Naive B cell (primary cell): ENCODE measurements around the gene STPG4. TPM values are rescaled to one million over a fixed set of nuclear protein-coding genes. Genes with fewer than 3 reads are reported as not detected.

Experiments
- ATAC-seq, 2 donors: fragments of 150-1000 bp; cut with Tn5 transposase; 2 replicates each; pipeline ENCODE4 v1.10.0; 2021; ENCODE audit warnings: low read depth in 2 of 2, mild to moderate bottlenecking in 2 of 2, moderate library complexity in 2 of 2
- DNase-seq: peaks from one replicate; pipeline ENCODE4 v3.0.0; 2022
- H3K27ac Mint-ChIP-seq, 6 donors: one replicate each; pipeline ENCODE4 v1.8.0; 2020 to 2022; ENCODE audit warnings: mild to moderate bottlenecking in 6 of 6, mixed read lengths in 6 of 6, moderate library complexity in 5 of 6, inconsistent platforms in 2 of 6
- H3K27me3 Mint-ChIP-seq, 3 donors: one replicate each; pipeline ENCODE4 v1.8.0; 2021 to 2022; ENCODE audit warnings: mixed read lengths in 3 of 3, mild to moderate bottlenecking in 1 of 3
- H3K36me3 Mint-ChIP-seq, 2 donors: one replicate each; pipeline ENCODE4 v1.8.0; 2020 to 2022; ENCODE audit warnings: mixed read lengths in 2 of 2, inconsistent platforms in 1 of 2, mild to moderate bottlenecking in 1 of 2
- H3K4me1 Mint-ChIP-seq, 3 donors: one replicate each; pipeline ENCODE4 v1.8.0; 2020 to 2022; ENCODE audit warnings: mixed read lengths in 3 of 3, inconsistent platforms in 1 of 3, mild to moderate bottlenecking in 1 of 3, moderate library complexity in 1 of 3
- H3K4me3 Mint-ChIP-seq, 8 donors: one replicate each; pipeline ENCODE4 v1.8.0; 2020 to 2022; ENCODE audit warnings: mild to moderate bottlenecking in 8 of 8, mixed read lengths in 8 of 8, moderate library complexity in 8 of 8, inconsistent platforms in 2 of 8
- H3K9me3 Mint-ChIP-seq, 7 donors: one replicate each; pipeline ENCODE4 v1.8.0; 2020 to 2022; ENCODE audit warnings: mixed read lengths in 7 of 7, mild to moderate bottlenecking in 5 of 7, inconsistent platforms in 2 of 7, moderate library complexity in 1 of 7
- polyA plus RNA-seq, 6 donors: library from polyadenylated mRNA; unstranded; fragments of 300-500 nt; fragmentation: Illumina TruSeq; gene quantifications; one replicate each; pipeline ENCODE4 v1.2.3, GENCODE V29; 2021; ENCODE audit warnings: low read depth in 6 of 6

The STPG4 gene
- polyA plus RNA-seq, 6 donors from 2014 or later = 0.41 to 0.66 TPM; not detected in 4

DNA sequence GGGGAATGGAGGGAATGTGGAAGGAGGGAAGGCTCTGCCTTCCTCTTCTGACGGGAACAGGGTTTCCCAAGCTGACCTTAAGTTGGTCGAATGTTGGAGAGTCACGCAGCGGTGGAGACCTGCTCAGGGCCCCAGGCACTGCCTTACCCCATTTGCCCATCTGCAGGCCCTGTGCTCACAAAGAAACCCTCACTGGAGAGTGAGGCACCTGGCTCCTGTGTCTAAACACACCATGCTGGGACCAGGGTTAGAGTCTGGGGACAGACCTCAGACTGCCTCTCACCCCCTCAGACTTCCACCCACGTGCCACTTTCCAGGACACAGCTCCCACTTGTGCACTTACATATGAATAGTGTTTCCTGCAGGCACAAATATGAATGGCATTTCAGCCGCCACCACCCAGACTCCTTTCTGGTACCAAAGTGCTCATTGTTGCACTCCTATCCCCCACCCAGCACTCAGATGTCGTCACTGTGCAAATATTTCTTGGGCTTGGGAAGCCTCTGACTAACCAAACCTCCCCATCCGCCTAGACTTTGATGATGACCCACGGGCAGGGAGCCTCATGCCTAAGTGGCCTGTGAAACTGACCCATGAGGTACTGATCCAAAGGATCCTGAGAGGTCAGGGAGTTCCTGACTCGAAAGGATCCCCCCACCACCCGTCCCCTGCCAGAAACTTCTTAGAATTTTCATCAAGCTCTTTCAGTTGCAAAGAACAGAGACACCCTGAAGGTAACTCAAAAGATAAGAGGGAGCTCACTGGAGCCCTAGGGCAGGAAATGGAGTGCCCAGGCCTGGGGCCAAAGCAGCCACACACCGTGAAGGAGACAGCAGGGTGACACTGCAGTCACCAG, 78.3 kb downstream of the STPG4 start:
- no peaks in the 10 kb centered on the region for H3K9me3 Mint-ChIP-seq
- DNase-seq (no peak), ATAC-seq (no peak)
- peak overlapping the region in 2 of 8 donors; percentile 58 to 74 for H3K4me3 Mint-ChIP-seq
- peak overlapping the region; percentile 59 to 97 (median 85) for H3K27ac Mint-ChIP-seq
- H3K4me1 Mint-ChIP-seq = peaks cover 50 to 62% (median 61%) of the 10 kb centered on the region in 3 donors
- H3K27me3 Mint-ChIP-seq = no peaks in the 10 kb centered on the region
- no peaks in the 10 kb centered on the region for H3K36me3 Mint-ChIP-seq

DNA sequence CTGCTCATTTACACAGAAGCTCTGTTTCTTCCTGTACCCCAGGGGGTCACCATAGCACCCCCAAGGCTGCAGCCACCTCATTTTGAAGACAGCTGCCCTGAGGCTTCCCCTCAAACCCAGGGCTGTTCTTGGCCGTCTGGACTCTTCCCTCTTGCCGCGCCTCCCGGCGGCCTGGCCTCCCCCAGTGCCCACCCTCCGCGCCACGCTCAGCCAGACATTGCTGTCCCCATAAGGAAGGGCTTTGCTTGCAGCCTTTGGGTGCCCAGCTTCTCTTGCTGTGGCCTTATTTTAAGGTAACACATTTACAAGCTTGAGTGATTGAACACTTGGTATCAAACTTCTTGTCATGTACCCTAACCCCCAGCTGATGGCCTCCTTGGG, 79.0 kb downstream of the STPG4 start:
- H3K27me3 Mint-ChIP-seq = no peaks in the 10 kb centered on the region
- no peak overlapping the region for H3K4me3 Mint-ChIP-seq
- peak overlapping the region; percentile 42 to 97 (median 67) for H3K27ac Mint-ChIP-seq
- no peaks in the 10 kb centered on the region for H3K36me3 Mint-ChIP-seq
- peaks cover 57 to 69% (median 68%) of the 10 kb centered on the region in 3 donors for H3K4me1 Mint-ChIP-seq
- no peak for DNase-seq
- H3K9me3 Mint-ChIP-seq = no peaks in the 10 kb centered on the region
- no peak for ATAC-seq

DNA sequence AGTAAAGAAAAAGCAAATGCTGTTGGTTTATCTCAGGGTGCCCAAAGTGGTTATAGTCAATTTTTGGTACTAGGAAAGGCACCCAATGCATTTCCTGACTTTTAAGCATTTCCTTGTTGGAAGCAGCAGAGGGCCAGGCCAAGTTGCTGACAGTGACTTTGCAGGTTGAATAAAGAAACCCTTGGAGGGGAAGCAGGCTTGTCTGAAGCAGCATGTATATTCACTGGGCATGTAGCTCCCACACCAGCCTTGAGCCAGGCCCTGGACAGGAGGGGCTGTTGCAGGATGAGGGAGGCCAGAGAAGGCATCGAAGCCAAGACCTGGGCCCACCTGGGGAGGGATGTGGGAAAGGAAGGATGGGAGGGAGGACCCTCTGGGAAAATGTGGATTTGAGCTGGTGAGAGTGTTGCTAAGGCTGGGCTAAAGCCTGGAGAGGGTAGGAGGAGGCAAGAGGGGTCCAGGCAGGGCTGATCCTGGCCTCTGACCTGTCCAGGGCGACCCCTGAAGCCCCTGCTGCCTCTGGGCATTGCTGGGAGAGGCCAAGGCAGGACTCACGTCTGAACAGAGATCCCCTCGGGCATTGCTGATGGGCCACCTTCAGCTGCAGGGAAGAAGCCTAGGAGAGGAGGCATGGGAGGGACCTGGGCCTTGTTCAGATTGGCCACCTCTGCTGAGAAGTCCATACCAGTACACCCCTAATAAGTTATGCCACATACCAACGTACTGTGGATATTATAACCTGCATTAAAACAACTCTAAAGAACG, 79.6 kb downstream of the STPG4 start:
- no peak overlapping the region for H3K4me3 Mint-ChIP-seq
- H3K4me1 Mint-ChIP-seq = peaks cover 59 to 71% (median 68%) of the 10 kb centered on the region in 3 donors
- ATAC-seq (no peak), DNase-seq (no peak)
- peak overlapping the region; percentile 31 to 97 (median 90) for H3K27ac Mint-ChIP-seq
- no peaks in the 10 kb centered on the region for H3K9me3 Mint-ChIP-seq
- H3K27me3 Mint-ChIP-seq = no peaks in the 10 kb centered on the region
- H3K36me3 Mint-ChIP-seq = no peaks in the 10 kb centered on the region

DNA sequence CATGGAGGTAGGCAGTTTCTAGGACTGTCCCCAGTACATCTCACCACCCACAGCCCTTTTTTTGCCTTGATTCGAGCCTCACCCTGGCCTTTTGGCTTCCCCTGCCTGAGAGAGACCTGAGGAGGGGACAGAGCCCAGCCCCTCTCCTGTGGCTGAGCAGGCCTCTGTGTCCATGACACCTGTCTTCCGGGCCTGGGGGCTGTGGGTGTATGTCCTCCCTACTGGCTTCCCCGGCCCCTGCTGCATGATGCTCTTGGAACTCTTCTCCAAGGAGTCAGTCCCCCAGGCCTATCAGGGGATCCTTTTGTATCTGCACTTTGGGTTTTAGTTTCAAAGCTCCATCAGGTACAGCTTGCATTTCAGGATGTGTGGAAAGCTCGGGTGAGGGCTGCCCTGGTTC, 80.4 kb downstream of the STPG4 start:
- Mint-ChIP-seq H3K36me3 (no peaks in the 10 kb centered on the region), H3K27me3 (no peaks in the 10 kb centered on the region), H3K4me1 (peaks cover 56 to 71% (median 65%) of the 10 kb centered on the region in 3 donors), H3K4me3 (peak overlapping the region in 2 of 8 donors; percentile 21 to 26), H3K27ac (peak overlapping the region; percentile 92 to 100 (median 98)), H3K9me3 (no peaks in the 10 kb centered on the region)
- no peak for ATAC-seq
- DNase-seq = no peak

DNA sequence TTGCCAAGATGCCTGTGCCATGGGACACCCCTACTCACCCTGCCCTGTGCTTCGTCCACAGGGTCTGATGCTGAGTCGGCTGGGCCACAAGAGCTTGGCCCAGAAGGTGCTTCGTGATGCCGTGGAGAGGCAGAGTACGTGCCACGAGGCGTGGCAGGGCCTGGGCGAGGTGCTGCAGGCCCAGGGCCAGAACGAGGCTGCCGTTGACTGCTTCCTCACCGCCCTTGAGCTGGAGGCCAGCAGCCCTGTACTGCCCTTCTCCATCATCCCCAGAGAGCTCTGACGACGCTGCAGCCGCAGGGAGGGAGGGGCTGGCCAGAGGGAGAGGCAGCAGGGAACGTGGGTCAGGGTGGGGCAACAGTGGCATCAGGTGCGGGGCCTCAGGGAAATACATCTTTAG, 81.5 kb downstream of the STPG4 start:
- peak overlapping the region in 1 of 8 donors; percentile 59 for H3K4me3 Mint-ChIP-seq
- H3K4me1 Mint-ChIP-seq = peaks cover 51 to 75% (median 70%) of the 10 kb centered on the region in 3 donors
- ATAC-seq = no peak
- no peak for DNase-seq
- no peaks in the 10 kb centered on the region for H3K27me3 Mint-ChIP-seq
- H3K36me3 Mint-ChIP-seq = no peaks in the 10 kb centered on the region
- H3K9me3 Mint-ChIP-seq = no peaks in the 10 kb centered on the region
- peak overlapping the region; percentile 97 to 100 (median 98) for H3K27ac Mint-ChIP-seq

DNA sequence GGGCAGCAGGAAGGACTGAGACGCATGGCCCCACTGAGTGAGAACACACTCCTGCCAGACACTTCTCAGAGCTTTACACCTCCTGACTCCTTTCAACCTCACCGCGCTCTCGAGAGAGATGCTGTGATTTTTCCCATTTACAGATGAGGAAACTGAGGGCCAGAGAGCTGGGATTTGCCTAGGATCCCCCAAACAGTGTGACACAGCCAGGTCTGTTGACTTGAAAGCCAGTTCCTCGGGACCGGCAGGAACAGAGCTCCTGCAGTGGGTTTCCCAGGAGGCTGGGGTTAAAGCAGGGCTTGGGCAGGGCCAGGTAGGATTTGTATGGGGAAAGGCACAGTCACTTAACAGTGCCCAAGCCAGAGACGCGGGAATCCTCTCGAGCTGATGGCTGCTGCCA, 81.9 kb downstream of the STPG4 start:
- Mint-ChIP-seq H3K4me1 (peaks cover 53 to 79% (median 73%) of the 10 kb centered on the region in 3 donors), H3K9me3 (no peaks in the 10 kb centered on the region), H3K27me3 (no peaks in the 10 kb centered on the region), H3K4me3 (peak overlapping the region in 7 of 8 donors; percentile 59 to 90 (median 85)), H3K27ac (peak overlapping the region; percentile 97 to 100 (median 98)), H3K36me3 (peaks cover 0 to 2% of the 10 kb centered on the region in 2 donors)
- DNase-seq = no peak
- ATAC-seq = no peak

DNA sequence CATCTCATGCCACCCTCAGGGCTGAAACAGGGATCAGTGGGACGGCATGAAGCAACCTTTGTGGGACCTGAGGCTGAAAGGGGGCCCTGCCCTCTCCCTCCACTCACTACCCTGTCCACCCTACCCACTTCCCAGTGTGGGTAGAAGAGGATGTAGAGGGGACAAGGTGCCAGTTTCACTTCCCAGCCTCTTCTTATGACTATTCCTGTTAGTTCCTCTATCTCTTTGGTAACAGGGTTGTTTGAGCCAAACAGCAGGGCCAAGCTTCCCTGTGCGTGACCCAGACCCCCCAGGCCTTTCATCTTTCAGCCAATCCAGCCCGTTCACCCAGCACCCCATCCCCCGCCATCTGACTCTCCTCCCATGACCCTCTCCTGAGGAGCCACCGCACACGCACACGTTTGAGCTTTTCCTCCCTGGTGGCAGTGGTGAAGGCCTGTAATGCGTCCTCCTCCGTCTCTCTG, 82.3 kb downstream of the STPG4 start:
- H3K4me3 Mint-ChIP-seq = peak overlapping the region; percentile 6 to 90 (median 81)
- peaks cover 2 to 6% of the 10 kb centered on the region in 2 donors for H3K36me3 Mint-ChIP-seq

DNA sequence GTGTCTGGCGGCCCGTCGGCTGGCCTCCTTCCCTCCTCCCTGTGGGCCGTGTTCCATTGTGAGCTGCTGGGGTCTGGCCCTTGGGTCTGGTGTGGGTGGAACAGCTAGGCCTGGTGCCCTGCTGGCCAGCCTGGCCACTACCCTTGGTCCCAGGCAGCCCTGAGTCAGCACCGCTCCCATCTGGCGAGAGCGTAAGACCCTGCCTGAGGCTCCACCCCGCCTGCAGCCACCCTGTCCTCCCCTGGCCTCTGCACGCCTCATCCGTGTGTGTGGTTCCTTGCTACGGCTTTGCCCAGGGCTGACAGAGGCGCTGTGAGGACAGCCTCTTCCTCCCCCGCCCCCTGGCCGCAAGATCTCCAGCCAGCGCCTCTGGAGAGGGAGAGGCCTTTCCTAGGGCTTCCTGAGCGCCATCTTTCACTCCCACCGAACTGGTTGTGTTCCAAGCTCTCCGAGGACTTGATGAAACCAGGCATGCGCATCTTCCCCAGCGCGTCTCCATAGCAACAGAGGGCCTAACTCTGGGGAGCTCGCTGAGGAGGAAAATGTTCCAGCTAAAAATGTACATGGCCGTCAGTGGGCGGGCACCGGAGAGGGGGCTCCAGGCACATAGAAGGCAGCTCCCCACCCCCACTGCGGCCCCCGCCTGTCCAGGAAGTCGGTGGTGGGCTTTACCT, 83.0 kb downstream of the STPG4 start:
- Mint-ChIP-seq H3K9me3 (no peaks in the 10 kb centered on the region), H3K4me1 (peaks cover 53 to 84% (median 73%) of the 10 kb centered on the region in 3 donors)
- no peak for DNase-seq

More for the DNA sequence above, 82.3 kb downstream of the STPG4 start:
- Mint-ChIP-seq H3K27ac (peak overlapping the region; percentile 97 to 100 (median 98)), H3K4me1 (peaks cover 53 to 84% (median 73%) of the 10 kb centered on the region in 3 donors), H3K27me3 (no peaks in the 10 kb centered on the region), H3K9me3 (no peaks in the 10 kb centered on the region)
- ATAC-seq (peak; percentile 89 to 90), DNase-seq (peak; percentile 86)

DNA sequence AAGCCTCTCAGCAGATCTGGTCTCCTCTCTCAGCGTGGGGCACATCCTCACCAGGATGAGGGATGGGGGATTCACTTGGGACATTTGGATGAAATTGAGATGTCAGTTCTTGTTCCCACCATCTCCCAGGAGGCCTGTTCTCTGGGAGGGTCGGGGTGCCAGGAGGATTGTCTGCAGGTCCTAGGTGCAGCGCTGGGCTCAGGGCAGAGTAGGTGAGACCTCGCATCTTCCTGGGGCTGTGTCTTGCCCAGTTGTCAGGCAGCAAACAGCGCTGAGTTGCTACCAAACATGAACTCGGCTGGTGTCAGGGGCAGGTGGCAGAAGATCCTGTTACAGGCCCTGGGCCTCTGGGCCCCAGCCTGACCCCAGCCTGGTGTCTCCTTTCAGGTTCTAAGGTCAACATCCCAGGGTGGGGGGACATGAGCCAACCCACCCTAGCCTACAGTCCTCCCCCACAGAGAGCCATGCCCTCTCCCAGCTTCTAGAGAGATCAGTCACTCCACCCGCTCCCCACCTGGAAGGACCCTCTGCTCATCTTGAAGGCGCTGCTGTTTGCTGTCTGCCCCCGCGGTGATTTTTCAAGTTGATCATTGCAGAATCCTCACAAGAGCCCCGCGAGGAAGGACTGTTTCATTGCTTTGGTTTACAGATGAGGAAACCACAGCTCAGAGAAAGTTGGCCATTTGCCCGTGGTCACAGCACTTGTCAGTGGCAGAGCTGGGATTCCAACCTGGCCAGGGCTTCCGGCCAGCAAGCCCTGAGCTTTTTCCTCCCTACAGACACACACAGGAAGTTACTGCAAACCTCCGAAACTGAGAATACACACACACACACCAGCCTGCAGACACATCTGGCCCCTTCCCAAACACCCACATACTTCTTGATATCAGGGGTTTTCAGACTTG, 83.9 kb downstream of the STPG4 start:
- Mint-ChIP-seq H3K27ac (peak overlapping the region; percentile 97 to 100 (median 98)), H3K27me3 (no peaks in the 10 kb centered on the region), H3K4me3 (peak overlapping the region; percentile 13 to 90 (median 82)), H3K9me3 (no peaks in the 10 kb centered on the region), H3K36me3 (peaks cover 4 to 9% of the 10 kb centered on the region in 2 donors), H3K4me1 (peaks cover 53 to 77% (median 73%) of the 10 kb centered on the region in 3 donors)
- DNase-seq (peak; percentile 47), ATAC-seq (peak; percentile 13 to 17)

More for the DNA sequence above, 83.0 kb downstream of the STPG4 start:
- Mint-ChIP-seq H3K36me3 (peaks cover 4 to 9% of the 10 kb centered on the region in 2 donors), H3K27me3 (no peaks in the 10 kb centered on the region), H3K4me3 (peak overlapping the region; percentile 6 to 90 (median 82)), H3K27ac (peak overlapping the region; percentile 97 to 100 (median 98))
- no peak for ATAC-seq

DNA sequence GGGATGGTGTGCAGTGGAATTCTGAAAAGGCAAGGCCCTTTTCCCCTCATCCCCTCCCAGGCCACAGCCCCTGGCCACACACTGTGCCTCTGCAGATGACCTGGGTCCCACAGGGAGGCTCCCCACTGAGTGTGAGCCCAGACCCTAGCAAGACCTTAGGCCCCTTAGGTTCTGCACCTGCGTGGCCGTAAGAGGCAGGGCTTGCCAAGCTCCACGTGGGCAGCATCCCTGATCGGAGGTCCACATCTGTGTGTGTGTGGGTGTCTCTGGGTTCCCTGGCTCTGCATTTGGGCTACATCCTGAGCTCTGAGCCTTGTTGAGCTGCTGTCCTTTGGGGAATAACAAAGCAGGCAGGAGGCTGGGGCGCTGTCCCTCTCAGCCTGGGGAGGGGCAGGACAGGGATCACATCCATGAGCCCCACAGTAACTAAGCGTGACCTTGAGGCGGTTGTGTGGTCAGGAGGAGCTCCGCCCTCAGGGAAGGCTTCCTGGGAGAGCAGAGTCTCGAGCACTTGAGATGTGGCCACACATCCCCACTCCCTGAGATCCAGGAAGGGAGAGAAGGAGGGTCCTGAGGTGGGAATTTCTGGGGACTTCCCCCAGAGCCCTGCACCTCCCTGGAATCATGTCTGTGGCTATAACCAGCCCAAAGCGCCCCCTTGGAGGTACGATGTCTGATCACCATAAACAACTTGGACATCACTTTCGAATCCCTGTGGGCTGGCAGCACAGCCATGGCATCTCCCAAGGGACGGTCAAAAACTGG, 84.8 kb downstream of the STPG4 start:
- H3K36me3 Mint-ChIP-seq = peaks cover 4 to 9% of the 10 kb centered on the region in 2 donors
- no peak for DNase-seq
- no peaks in the 10 kb centered on the region for H3K9me3 Mint-ChIP-seq
- H3K27ac Mint-ChIP-seq = peak overlapping the region in 5 of 6 donors; percentile 97 to 100 (median 98)
- H3K4me1 Mint-ChIP-seq = peaks cover 53 to 75% (median 69%) of the 10 kb centered on the region in 3 donors
- peak overlapping the region in 4 of 8 donors; percentile 28 to 90 (median 73) for H3K4me3 Mint-ChIP-seq
- ATAC-seq = no peak
- H3K27me3 Mint-ChIP-seq = no peaks in the 10 kb centered on the region

DNA sequence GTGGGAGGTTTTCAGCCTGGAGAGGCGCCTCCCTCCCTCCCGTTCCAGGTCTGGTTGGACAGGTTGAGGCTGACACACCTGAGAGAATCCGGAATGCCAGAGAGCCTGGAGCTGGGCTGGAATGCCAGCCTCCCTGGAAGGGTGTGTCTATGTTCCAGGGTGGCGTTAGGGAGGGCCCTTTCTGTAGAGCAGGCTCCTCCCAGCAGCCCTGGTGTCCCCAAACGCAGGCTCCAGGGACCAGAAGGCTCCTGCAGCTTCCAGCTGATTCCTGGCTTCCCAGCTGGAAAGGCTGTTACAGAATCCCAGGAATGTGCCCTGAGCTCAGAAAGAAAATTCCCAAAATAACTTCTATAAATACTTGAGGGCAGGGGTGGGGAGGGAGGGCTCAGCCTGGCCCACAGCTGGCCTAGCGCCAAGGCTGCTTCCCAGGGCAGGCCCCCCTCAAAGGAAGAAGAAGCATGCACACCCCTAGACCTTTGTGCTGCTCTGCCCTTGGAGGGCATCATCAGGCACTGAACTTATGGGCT, 85.4 kb downstream of the STPG4 start:
- H3K9me3 Mint-ChIP-seq = no peaks in the 10 kb centered on the region
- H3K4me3 Mint-ChIP-seq = no peak overlapping the region
- H3K27me3 Mint-ChIP-seq = no peaks in the 10 kb centered on the region
- DNase-seq = no peak
- peaks cover 4 to 9% of the 10 kb centered on the region in 2 donors for H3K36me3 Mint-ChIP-seq
- ATAC-seq = no peak
- H3K4me1 Mint-ChIP-seq = peaks cover 53 to 73% (median 71%) of the 10 kb centered on the region in 3 donors
- peak overlapping the region in 5 of 6 donors; percentile 57 to 99 (median 87) for H3K27ac Mint-ChIP-seq
